COLO829 (cell line): Measurements from ENCODE around the gene RASD2.

Experiments used
- DNase-seq: peaks from one replicate; pipeline ENCODE4 v3.0.0; 2012; ENCODE audit warnings: low spot score

The RASD2 gene

GRCh38 chr22:35518811-35519210 is 21.8 kb upstream of the RASD2 start:
- no peak for DNase-seq

- no peak for DNase-seq
Observed at GRCh38 chr22:35519306-35520000, 21.2 kb upstream of the RASD2 start.

GRCh38 chr22:35521358-35522224 is 19.0 kb upstream of the RASD2 start:
- DNase-seq = no peak

- no peak for DNase-seq
Observed at GRCh38 chr22:35522225-35523149, 18.1 kb upstream of the RASD2 start.

- no peak for DNase-seq
Observed at GRCh38 chr22:35523167-35523947, 17.3 kb upstream of the RASD2 start.

GRCh38 chr22:35524966-35525686 is 15.5 kb upstream of the RASD2 start:
- no peak for DNase-seq

GRCh38 chr22:35525687-35526332 is 14.8 kb upstream of the RASD2 start:
- DNase-seq = no peak

GRCh38 chr22:35526333-35526979 is 14.2 kb upstream of the RASD2 start:
- DNase-seq = no peak

- DNase-seq = no peak
Observed at GRCh38 chr22:35528927-35529326, 11.7 kb upstream of the RASD2 start.

- no peak for DNase-seq
Observed at GRCh38 chr22:35530700-35531099, 9.9 kb upstream of the RASD2 start.

GRCh38 chr22:35531202-35531601 is 9.4 kb upstream of the RASD2 start:
- DNase-seq = no peak

- no peak for DNase-seq
Observed at GRCh38 chr22:35531676-35532075, 9.0 kb upstream of the RASD2 start.

- no peak for DNase-seq
Observed at GRCh38 chr22:35533365-35534029, 7.1 kb upstream of the RASD2 start.

GRCh38 chr22:35534091-35534490 is 6.5 kb upstream of the RASD2 start:
- DNase-seq = no peak

GRCh38 chr22:35537232-35537631 is 3.4 kb upstream of the RASD2 start:
- no peak for DNase-seq

GRCh38 chr22:35538801-35539321 is 1.8 kb upstream of the RASD2 start:
- DNase-seq = no peak

GRCh38 chr22:35539487-35539886 is 1.1 kb upstream of the RASD2 start:
- no peak for DNase-seq

- DNase-seq = peak; percentile 63
Observed at GRCh38 chr22:35539910-35540594, 579 bp upstream of the RASD2 start.
